Smooth muscle cell (in vitro differentiated cells): ENCODE measurements around the gene SEC63. TPM values are rescaled to one million over a fixed set of nuclear protein-coding genes. Genes with fewer than 3 reads are reported as not detected.

ENCODE experiments used
- DNase-seq: peaks from one replicate; lab custom pipeline; 2025; ENCODE audit not compliant: unreplicated experiment; lab: John Stamatoyannopoulos, UW
- H2AFZ ChIP-seq: fragments of 200-600 bp; sonication (generic); 2 replicates; pipeline ENCODE4 v1.6.0; 2016; ENCODE audit warnings: antibody characterized with exemption, low read depth, mild to moderate bottlenecking
- H3F3A ChIP-seq: fragments of 200-600 bp; sonication (generic); 2 replicates; pipeline ENCODE4 v1.6.0; 2017; ENCODE audit warnings: antibody characterized with exemption, low read depth
- H3K27ac ChIP-seq: fragments of 200-600 bp; sonication (generic); 2 replicates; pipeline ENCODE4 v1.5.1; 2016; ENCODE audit warnings: low read depth, mild to moderate bottlenecking
- H3K27me3 ChIP-seq: fragments of 200-600 bp; sonication (generic); 2 replicates; pipeline ENCODE4 v1.6.1; 2016; ENCODE audit warnings: low read depth, mild to moderate bottlenecking
- H3K36me3 ChIP-seq: fragments of 200-600 bp; sonication (generic); 2 replicates; pipeline ENCODE4 v1.5.1; 2016; ENCODE audit warnings: low read depth
- H3K4me1 ChIP-seq: fragments of 200-600 bp; sonication (generic); 2 replicates; pipeline ENCODE4 v1.5.1; 2016; ENCODE audit warnings: low read depth
- H3K4me2 ChIP-seq: fragments of 200-600 bp; sonication (generic); 2 replicates; pipeline ENCODE4 v1.6.0; 2016; ENCODE audit warnings: mild to moderate bottlenecking
- H3K4me3 ChIP-seq: fragments of 200-600 bp; sonication (generic); 2 replicates; pipeline ENCODE4 v1.5.1; 2016; ENCODE audit warnings: mild to moderate bottlenecking
- H3K79me2 ChIP-seq: fragments of 200-600 bp; sonication (generic); 2 replicates; pipeline ENCODE4 v1.6.0; 2016; ENCODE audit warnings: low read depth, mild to moderate bottlenecking
- H3K9ac ChIP-seq: fragments of 200-600 bp; sonication (generic); 2 replicates; pipeline ENCODE4 v1.6.0; 2016; ENCODE audit warnings: low read depth
- H3K9me3 ChIP-seq: fragments of 200-600 bp; sonication (generic); replicated peaks from 2 replicates; pipeline ENCODE4 v1.5.1; 2016; ENCODE audit warnings: low read depth
- H4K20me1 ChIP-seq: fragments of 200-600 bp; sonication (generic); 2 replicates; pipeline ENCODE4 v1.6.0; 2016; ENCODE audit warnings: low read depth
- WGBS: methylation state at CpG from one replicate; pipeline ENCODE4 v1.1.7; 2016; ENCODE audit warnings: low lambda C conversion rate; 5-methylcytosine and 5-hydroxymethylcytosine counted together
- polyA plus RNA-seq: library from polyadenylated mRNA; unstranded; fragments of >200 nt; fragmentation: Nextera tagmentation; extraction: Ambion mirVana; gene quantifications from 2 replicates; pipeline ENCODE4 v1.2.1, GENCODE V29; 2016
- total RNA-seq: library from RNA; depleted of rRNA; stranded (reverse); fragments of >200 nt; gene quantifications from 2 replicates; pipeline ENCODE4 v1.2.3, GENCODE V29; 2014
- TF ChIP-seq, protein P1 (sequence below): fragments of 200-600 bp; sonication (generic); IDR thresholded peaks from 2 replicates; pipeline ENCODE4 v1.5.1; 2017; ENCODE audit warnings: borderline replicate concordance, mild to moderate bottlenecking, antibody characterized with exemption; ENCODE audit not compliant: insufficient read depth, poor library complexity, severe bottlenecking

Gene SEC63
- total and polyA plus RNA-seq, 2 experiments from 2014 or later = 67.0 to 95.1 TPM

DNA sequence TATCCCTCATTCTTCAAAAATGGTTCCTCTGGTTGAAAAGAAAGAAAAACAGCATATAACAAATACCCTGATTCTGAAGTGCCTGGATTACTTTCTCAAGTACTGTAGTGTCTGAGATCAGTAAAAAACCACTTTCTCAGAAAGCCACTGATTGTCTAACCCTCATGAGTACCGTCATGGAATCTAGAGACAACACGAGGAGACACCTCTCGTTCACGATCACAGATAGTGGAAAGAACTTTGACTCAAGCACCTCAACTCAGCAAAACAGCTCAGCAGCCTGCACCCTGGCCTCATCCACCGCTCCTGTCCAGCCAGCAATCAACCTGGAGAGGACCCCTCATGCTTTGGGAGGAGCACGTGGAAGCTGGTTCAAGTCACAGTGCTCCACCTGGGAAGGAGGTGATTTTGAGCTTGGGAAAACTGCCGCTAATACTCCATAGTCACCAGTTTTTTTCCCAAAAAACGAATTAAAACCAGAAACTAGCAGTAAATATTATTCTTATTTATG lies 134.9 kb downstream of the SEC63 start:
- H2AFZ ChIP-seq = no peak overlapping the region
- no peak for DNase-seq
- H3K36me3 ChIP-seq = no peaks in the 10 kb centered on the region
- peaks cover 14% of the 10 kb centered on the region for H3F3A ChIP-seq
- H3K27me3 ChIP-seq = no peaks in the 10 kb centered on the region
- no peak overlapping the region for H3K27ac ChIP-seq
- no peak overlapping the region for H3K4me3 ChIP-seq
- no peaks in the 10 kb centered on the region for H4K20me1 ChIP-seq
- H3K9me3 ChIP-seq = no peaks in the 10 kb centered on the region
- no peaks in the 10 kb centered on the region for H3K79me2 ChIP-seq
- WGBS = 86% methylated on average over 8 of the region's 8 CpGs
- no peak overlapping the region for H3K9ac ChIP-seq
- TF ChIP-seq, protein P1, sequence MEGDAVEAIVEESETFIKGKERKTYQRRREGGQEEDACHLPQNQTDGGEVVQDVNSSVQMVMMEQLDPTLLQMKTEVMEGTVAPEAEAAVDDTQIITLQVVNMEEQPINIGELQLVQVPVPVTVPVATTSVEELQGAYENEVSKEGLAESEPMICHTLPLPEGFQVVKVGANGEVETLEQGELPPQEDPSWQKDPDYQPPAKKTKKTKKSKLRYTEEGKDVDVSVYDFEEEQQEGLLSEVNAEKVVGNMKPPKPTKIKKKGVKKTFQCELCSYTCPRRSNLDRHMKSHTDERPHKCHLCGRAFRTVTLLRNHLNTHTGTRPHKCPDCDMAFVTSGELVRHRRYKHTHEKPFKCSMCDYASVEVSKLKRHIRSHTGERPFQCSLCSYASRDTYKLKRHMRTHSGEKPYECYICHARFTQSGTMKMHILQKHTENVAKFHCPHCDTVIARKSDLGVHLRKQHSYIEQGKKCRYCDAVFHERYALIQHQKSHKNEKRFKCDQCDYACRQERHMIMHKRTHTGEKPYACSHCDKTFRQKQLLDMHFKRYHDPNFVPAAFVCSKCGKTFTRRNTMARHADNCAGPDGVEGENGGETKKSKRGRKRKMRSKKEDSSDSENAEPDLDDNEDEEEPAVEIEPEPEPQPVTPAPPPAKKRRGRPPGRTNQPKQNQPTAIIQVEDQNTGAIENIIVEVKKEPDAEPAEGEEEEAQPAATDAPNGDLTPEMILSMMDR = no peak
- H3K4me2 ChIP-seq = no peak overlapping the region
- H3K4me1 ChIP-seq = peaks cover 44% of the 10 kb centered on the region

GRCh38 chr6:107822176-107823046 lies 135.6 kb downstream of the SEC63 start:
- no peak overlapping the region for H2AFZ ChIP-seq
- peaks cover 49% of the 10 kb centered on the region for H3K4me1 ChIP-seq
- no peaks in the 10 kb centered on the region for H4K20me1 ChIP-seq
- TF ChIP-seq, protein P1 = no peak
- no peaks in the 10 kb centered on the region for H3K27me3 ChIP-seq
- H3F3A ChIP-seq = peaks cover 14% of the 10 kb centered on the region
- H3K9me3 ChIP-seq = no peaks in the 10 kb centered on the region
- H3K36me3 ChIP-seq = no peaks in the 10 kb centered on the region
- H3K4me2 ChIP-seq = no peak overlapping the region
- no peak overlapping the region for H3K9ac ChIP-seq
- no peak for DNase-seq
- no peaks in the 10 kb centered on the region for H3K79me2 ChIP-seq
- no peak overlapping the region for H3K27ac ChIP-seq
- no peak overlapping the region for H3K4me3 ChIP-seq
- WGBS = 92% methylated on average over 9 of the region's 9 CpGs

DNA sequence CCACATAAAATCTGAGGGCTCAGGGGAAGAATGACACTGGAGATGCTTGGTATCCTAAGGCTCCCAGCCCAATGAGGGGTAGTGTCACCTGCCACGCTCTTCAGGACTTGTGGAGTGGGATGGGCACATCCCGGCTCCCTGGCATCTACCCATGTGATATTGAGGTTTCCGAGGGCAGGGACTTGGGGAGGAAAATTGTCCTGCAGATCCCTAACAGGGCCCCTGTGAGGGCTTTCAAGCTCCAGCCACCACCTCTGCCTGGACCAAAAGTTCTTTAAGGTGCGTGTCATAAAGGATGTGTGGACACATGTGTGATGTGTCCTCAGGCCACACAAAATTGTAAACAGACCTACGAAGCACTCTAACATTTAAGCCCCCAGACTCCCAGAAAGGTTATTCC lies 136.4 kb downstream of the SEC63 start:
- Histone ChIP-seq H3K9ac (no peak overlapping the region), H3K27me3 (no peaks in the 10 kb centered on the region), H3K4me1 (peaks cover 49% of the 10 kb centered on the region), H3F3A (peaks cover 14% of the 10 kb centered on the region), H3K27ac (no peak overlapping the region), H3K36me3 (no peaks in the 10 kb centered on the region), H3K4me3 (no peak overlapping the region), H3K79me2 (no peaks in the 10 kb centered on the region), H3K4me2 (no peak overlapping the region), H2AFZ (no peak overlapping the region), H4K20me1 (no peaks in the 10 kb centered on the region), H3K9me3 (no peaks in the 10 kb centered on the region)
- WGBS = 80% methylated on average over 5 of the region's 5 CpGs
- TF ChIP-seq, protein P1 = no peak
- DNase-seq = no peak
